ENCODE results near the gene TET1.
"Not testable (repeated sequence)": the region's sequence is repeated elsewhere in the genome, so short reads cannot be mapped to it uniquely, and the experiment has no call there.

Gene TET1

DNA sequence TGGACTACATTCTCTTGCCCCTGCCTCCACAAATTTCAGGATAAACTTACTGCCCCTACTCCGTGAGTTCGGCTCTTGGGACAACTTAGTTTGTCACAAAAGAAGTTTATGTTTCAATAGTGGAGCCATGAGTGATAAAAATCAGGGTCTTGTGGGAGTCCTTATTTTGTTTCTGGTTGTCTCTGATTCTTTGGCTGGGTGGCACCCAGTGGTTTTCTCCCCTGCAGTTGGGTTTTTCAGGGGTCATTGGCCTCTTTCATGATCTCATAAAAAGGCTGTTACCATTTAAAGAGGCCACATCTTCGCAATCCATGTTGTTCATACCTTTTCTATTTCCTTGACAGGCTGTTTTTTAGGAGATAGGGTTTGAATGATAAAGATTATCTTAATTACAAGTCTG lies 5.5 kb downstream of the TET1 start:
- no peak for DNase-seq

DNA sequence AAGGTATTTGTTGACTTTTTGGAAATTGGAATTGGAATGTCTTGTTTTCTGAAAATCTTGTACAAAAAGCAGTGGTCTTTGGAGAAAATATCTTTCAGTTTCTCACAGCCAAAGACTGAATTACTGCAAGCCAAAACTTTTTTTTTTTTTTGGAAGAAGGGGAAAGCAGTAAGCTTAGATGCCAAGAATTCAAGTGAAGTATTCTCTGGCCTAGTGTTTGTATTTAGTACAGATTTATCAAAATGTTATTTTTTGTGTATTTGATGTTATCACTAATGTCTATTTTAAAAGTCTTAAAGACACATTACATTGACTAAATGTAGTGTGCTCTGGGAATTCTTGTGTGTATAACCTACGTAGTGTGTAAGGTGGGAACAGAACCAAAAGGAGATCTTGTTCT lies 6.2 kb downstream of the TET1 start:
- no peak for DNase-seq

DNA sequence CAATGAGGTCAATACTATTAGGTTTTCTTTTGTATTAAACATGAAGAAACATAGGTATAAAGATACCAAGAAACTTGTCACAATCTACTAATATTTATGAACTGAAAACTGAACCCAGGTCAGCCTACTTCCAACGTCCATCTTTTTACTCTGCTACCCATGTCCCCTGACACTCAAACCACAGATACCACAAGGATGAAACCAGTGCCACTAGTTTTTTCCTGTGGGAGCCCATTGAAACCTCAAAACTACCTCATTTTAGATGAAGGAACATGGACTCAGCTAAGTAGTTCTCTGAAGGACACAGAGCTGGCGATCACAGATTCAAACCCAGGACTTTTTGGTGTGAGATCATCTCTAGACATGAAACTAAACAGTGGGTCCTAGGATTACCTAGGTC lies 6.8 kb downstream of the TET1 start:
- no peak for DNase-seq

DNA sequence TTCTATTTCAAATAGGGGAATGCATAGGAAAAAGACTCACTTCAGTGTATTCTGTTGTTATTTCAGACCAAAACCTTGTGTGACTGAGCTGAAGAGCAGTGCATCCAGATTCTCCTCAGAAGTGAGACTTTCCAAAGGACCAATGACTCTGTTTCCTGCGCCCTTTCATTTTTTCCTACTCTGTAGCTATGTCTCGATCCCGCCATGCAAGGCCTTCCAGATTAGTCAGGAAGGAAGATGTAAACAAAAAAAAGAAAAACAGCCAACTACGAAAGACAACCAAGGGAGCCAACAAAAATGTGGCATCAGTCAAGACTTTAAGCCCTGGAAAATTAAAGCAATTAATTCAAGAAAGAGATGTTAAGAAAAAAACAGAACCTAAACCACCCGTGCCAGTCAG lies 12.0 kb downstream of the TET1 start:
- DNase-seq, result no peak

DNA sequence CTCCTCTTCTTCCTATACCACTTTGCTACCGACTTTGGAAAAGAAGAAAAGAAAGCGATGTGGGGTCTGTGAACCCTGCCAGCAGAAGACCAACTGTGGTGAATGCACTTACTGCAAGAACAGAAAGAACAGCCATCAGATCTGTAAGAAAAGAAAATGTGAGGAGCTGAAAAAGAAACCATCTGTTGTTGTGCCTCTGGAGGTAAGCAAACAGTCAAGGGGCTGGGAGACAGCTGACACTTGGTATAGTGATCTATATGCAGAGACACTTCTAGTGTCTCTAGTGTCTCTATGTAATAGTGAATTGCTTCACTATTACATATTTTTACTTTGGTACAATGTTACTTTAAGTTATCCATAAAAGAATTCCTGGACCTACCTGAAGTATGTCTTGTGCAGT lies 13.9 kb downstream of the TET1 start:
- DNase-seq, result no peak

DNA sequence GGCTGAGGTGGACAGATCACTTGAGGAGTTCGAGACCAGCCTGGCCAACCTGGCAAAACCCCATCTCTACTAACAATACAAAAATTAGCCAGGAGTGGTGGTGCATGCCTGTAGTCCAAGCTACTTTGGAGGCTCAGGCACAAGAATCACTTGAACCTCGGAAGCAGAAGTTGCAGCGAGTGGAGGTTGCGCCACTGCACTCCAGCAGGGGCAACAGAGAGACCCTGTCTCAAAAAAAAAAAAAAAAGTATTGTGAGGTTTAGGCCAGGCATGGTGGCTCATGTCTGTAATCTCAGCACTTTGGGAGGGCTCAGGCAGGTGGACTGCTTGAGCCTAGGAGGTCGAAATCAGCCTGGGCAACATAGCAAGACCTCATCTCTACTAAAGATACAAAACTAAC lies 16.0 kb downstream of the TET1 start:
- DNase-seq, result no peak

DNA sequence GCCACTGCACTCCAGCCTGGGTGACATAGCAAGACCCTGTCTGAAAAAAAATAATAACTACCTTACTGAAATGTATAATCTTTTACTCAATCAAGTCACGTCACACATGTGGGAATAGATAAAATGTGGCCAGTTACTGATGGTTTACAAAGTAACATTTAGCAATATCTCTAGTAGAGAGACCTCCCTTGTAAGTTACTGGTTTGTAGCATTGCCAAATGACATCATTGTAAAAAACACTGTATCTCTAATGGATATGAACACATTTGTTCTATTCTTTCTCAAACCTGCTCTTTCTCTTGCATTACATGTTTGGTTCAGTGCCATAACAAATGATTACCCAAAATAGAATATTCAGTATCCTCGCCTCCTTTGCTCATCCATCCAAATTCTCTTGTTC lies 18.8 kb downstream of the TET1 start:
- no peak for DNase-seq

DNA sequence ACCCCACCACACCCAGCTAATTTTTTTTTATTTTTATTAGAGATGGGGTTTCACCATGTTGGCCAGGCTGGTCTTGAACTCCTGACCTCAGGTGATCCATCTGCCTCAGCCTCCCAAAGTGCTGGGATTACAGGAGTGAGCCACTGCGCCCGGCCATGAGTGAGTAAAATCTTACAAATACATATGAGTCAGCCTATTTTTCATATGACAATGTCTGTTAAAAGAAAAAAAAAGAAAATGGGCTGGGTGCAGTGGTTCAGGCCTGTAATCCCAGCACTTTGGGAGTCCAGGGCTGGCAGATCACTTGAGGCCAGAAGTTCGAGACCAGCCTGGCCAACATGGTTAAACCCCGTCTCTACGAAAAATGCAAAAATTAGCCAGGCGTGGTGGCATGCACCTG lies 24.1 kb downstream of the TET1 start:
- not testable (repeated sequence) for DNase-seq

DNA sequence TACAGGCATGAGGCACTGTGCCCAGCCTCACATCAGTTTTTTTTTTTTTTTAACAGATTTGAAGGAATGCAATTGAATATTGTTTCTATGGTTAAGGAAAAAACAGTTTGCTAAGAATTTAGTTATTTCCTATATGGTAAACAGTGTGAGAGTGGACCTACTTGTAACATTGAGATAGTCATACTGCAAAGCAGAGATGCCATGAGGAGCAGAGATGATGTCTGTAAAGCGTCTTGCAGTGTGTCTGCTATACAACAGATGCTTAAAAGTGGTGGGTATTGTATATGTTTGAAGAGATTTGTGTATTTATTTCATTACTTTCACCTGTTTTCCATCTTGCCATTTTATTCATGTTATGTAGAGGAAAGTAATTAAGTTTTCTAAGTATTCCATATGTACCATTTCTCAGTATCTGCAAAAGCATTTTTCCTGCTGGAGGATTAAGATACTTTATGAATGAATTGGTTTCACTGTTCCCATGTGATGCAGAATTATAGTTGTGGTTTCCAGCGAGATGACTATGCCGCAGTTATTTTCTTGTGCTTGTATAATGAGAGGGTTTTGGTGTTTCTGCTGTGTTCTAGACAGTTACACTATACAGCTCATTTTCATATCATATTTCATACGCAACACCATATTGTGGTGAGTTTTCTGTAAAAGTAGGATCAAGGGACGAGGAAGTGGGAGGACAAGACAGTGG lies 26.6 kb downstream of the TET1 start:
- no peak for DNase-seq

DNA sequence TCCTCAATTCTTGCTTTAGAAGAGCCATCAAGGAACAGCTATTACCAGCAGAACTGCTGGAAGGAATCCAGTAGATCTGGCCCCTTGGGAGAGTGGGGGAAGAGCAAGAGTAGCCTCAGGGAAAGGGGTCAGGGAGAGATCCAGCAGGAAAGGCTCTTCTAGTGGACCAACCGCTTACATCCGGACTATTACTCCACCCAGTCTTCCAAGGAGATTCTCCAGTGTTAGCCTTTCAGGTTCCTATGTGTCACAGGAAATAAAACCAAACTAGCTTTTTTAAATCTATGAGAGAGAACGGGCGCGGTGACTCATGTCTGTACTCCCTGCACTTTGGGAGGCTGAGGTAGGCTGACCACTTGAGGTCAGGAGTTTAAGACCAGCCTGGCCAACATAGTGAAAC lies 34.3 kb downstream of the TET1 start:
- no peak for DNase-seq

DNA sequence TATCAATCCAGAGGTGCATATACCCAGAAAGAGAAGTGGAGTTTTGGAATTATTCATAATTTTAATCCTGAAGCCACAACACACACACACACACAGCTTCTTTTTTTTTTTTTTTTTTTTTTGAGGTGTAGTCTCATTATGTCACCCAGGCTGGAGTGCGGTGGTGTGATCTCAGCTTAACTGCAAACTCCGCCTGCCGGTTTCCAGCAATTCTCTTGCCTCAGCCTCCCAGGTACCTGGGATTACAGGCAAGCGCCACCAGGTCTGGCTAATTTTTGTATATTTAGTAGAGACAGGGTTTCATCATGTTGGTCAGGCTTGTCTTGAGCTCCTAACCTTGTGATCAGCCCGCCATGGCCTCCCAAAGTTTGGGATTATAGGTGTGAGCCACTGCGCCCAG lies 35.4 kb downstream of the TET1 start:
- no peak for DNase-seq

DNA sequence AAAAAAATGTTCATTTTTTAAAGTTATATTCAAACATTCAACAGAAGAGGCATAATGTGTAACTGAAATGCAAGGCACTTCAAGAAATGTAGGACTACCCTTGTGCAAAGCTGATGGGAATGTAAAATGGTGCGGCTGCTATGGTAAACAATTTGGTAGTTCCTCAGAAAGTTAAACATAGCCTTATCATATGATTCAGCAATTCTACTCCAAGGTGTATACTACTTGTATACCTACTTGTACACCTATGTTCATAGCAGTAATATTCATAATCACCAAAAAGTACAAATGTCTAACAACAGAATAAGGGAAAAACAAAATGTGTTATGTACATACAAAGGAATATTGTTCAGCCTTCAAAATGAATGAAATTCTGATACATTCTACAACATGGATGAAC lies 37.3 kb downstream of the TET1 start:
- no peak for DNase-seq

DNA sequence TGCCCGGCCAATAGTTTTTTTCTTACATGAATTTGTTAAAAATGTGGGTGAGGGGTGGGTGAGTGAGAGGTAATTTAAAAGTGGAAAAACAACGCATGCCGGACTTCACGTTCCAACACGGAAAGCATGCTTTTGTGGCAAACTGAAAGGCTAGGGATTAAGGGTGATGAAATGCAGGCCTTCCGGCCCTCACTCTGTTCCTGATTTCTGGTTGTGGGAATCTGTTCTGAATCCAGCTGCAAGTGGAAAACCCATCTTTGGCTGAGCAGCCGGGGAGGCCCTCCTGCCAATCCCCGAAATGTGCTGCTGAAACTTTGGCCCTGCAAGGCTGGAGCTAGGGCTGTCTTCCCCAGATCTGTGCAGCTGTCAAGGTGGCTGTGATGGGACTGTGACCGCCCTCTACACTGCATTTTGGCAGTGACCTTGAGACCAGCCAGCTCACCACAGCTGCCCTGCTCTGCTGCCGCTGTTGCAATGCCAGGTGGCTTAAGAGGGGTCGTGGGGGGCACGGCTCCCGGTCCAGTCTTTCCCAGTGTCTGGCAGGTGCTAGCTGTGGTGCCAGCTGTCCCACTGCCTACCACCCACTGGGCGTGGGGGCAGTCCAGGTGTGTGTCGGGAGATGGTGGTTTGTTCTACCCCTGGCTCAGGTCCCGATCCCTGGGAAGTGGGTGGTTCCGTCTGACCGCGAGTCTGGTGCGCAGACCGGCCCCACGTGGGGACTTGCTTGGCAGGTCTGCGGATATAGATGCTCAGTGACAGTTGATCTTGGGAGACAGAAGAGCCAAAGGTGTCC lies 39.0 kb downstream of the TET1 start:
- DNase-seq, result peak; percentile 48

DNA sequence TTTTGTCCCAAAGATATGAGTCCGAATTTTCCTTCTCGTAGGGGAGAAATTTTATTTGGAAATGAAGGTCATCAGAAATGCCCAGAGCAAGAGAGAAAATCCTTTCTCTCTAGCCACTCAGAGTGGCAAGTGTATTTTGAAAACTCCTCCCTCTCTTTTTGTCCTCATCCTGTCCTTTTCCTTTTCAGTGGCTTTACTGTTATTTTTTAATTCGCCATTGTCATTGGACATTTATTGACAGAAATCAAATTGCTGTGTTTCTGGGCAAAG lies 39.6 kb downstream of the TET1 start:
- no peak for DNase-seq

DNA sequence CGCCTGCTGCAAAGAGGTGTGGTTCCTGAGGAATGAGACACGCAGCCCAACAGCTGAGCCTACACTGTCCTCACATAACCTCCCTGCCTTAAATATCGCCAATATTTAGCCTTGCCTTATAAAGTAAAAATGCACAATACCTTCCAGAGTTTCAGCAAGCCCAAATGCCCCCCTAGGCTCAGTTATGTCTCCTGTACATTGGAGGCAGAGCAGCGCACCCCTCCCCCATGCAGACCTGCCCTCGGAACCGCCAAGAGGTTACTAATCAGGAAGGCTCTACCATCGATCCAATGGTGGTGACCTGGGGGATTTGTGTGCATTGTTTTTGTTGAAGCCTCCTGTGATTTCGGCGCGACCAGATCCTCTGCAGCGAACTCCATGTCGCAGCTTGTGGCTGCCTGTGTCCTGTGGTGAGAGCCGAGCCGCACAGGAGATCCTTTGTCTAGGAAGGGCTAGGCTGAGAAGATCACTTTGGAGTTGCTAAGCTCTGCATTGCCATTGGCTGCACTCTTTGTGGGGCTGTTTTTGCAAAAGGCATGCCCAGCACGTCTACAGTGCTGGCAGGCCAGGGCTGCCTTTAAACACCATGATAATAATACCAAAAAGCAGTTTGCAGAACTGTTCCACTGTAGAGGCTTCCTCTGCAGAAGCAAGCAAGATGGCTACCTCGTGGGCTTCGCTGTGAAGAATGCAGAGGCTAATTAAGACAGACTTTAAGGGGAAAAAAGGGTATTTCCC lies 40.1 kb downstream of the TET1 start:
- peak; percentile 62 for DNase-seq

DNA sequence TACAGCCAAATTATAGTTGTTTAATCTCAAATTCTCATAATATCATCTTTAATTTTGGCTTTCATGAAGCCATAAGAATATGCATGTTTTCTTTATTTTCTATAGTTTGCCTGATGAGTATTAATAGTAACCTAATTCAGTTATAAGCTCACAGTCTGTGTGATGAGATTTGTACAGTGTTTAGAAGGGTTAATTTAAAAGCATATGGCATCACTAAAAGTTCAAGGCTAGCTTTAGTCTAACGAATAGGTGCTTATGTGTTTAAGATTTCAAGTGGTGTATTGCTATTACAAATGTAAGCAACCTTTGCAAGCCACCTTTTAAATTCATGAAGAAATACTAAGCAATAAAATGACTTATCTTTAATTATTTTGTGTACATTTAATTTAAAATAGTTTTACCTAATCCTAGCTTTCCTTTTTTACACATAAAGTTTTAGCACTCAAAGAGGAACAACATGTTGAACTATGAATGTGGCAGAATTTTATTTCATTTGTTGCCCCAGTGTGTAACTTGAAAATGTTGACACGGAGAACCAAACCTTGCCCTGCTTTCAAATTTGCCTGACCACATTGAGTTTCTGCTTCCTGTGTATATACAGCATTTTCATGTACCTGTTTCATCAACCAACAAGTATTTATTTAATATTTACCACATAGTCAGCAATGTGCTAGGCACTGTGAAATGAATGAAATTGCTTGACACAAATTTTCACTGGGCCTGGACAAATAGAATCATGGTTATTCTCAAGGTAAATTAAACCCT lies 41.5 kb downstream of the TET1 start:
- DNase-seq, result no peak

DNA sequence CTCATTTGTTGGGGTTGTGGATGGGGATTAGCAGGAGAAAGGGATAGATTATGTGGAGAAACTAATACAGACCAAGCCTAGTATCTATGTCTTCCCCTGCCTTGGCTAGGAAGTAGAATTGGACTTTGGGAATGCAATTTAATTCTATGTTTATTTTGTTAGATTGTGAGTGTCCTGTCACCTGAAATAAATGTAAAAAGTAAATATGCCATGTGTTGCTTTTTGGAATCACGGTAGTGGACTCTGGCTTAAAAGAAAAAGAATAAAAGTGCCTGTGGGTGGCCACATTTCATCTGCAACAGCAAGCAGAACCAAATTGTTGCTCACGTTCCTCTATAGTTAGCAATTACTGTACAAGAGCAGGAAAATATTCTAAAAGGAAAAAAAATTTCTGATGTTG lies 42.3 kb downstream of the TET1 start:
- no peak for DNase-seq

DNA sequence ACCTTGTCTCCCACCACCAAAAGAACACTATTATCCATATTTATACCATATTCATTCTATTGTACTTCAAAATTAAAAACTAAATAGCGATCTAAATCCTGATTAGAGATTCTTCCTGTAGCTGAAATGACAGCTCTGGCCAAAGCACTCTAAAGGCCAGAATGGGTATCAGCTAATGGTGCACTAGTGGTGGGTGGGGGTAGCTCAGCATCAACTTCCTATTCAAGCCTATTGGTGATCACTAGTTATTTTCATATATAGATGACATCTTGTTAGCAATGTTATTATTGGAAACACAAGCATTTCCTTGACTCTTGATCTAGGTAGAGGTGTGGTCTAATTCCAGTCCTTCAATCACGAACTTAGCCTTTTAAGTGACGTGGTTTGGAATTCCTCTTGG lies 43.6 kb downstream of the TET1 start:
- DNase-seq, result no peak

DNA sequence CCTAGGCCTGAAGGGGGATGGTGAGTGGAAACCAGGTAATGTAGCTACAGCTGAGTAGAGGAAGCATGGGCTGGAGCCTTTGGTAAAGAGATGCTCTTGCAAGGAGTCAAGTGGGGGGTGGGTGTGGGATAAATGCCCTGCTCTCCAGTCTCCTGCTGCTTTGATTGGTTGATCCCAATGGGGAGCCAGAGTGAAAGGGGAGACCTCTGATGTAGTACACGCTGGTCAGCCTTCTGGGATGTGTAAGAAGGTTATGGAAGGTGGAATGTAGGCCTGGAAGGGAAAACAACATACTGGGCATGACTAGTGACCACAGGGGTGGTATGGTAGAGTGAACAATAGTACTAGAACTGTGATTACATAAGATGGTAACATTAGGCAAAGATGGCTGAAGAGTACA lies 44.3 kb downstream of the TET1 start:
- no peak for DNase-seq

DNA sequence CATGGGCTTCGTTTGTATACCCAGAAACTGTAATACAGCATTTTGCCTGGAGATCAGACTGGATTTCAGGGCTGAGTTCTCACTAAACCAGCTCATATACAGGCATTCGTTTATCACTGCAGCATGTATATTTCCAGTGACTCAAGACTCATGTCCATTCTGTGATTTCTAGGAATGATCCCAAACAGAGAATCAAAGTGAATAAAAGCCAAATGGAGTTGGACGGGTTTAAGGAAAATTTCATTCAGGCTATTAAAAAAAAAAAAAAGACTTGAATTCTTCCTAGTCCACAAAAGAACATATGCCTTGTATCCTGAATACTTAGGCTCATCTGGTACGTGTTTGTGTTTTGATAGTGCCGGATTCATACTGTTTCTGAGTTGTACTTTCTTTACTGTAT lies 46.8 kb downstream of the TET1 start:
- no peak for DNase-seq

DNA sequence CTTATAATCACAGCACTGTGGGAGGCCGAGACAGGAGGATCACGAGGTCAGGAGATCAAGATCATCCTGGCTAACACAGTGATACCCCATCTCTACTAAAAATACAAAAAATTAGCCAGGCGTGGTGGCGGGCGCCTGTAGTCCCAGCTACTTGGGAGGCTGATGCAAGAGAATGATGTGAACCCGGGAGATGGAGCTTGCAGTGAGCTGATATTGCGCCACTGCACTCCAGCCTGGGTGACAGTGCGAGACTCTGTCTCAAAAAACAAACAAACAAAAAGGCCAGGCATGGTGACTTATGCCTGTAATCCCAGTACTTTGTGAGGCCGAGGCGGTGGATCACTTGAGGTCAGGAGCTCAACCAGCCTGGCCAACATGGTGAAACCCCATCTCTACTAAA lies 49.9 kb downstream of the TET1 start:
- DNase-seq, result not testable (repeated sequence)

DNA sequence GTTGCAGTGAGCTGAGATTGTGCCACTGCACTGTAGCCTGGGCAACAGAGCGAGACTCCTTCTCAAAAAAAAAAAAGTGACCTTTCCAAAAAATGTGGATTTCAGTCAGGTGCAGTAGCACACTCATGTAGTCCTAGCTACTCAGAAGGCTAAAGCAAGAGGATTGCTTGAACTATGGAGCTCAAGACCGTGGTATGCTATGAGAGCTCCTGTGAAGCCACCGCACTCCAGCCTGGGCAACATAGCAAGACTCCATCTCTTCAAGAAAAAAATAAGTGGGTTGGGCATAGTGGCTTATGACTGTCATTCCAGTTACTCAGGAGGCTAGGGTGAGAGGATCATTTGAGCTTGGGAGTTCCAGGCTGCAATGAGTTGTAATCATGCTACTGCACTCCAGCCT lies 51.1 kb downstream of the TET1 start:
- DNase-seq, result no peak

DNA sequence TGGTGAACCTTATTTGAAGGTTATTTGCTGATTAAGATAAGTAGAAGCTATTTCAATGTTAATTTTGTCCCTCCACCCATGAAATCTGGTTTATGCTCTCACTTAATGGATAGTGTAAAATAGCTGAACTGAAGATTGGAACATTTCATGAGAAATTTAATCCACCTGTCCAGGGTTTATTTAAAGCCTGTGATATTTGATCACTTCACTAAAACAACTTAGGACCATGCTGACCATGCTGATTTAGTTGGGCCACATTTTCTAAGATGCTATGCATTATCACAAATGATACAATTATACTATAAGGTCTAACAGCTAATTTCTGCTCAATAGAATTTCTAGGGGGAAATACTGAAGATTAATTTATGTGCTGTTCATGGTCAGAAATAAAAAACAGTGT lies 53.8 kb downstream of the TET1 start:
- DNase-seq, result not testable (repeated sequence)

DNA sequence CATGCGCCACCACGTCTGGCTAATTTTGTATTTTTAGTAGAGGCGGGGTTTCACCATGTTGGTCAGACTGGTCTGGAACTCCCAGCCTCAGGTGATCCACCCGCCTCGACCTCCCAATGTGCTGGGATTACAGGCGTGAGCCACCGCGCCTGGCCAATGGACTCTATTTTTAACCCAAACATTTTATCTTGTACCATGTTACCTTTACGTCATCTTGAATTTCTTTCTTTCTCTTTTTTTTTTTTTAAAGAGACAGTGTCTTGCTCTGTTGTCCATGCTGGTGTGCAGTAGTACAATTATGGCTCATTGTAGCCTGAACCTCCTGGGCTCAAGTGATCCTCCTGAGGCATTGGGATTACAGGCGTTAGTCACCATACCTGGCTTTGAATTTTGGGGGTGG lies 57.6 kb downstream of the TET1 start:
- DNase-seq, result not testable (repeated sequence)
